Central memory CD4-positive, alpha-beta T cell (primary cell): ENCODE results near the gene FUCA1.
"Not testable (repeated sequence)": the region's sequence is repeated elsewhere in the genome, so short reads cannot be mapped to it uniquely, and the experiment has no call there.

ENCODE experiments used
- DNase-seq: peaks from one replicate; pipeline ENCODE4 v3.0.0; 2022

FUCA1 gene

GRCh38 chr1:23834156-23834555 lies 33.9 kb downstream of the FUCA1 start:
- DNase-seq, result not testable (repeated sequence)

GRCh38 chr1:23827717-23828116 lies 40.4 kb downstream of the FUCA1 start:
- DNase-seq, result no peak

- not testable (repeated sequence) for DNase-seq
Observed at GRCh38 chr1:23826590-23826989, 41.5 kb downstream of the FUCA1 start.

- DNase-seq, result no peak
Observed at GRCh38 chr1:23825762-23826522, 42.1 kb downstream of the FUCA1 start.

- DNase-seq, result peak; percentile 81
Observed at GRCh38 chr1:23825076-23825761, 42.9 kb downstream of the FUCA1 start, which contains the start of gene HMGCL. HMGCL (minus strand) TSS chr1:23825429; CDS start chr1:23825415, 14 bp downstream.

- DNase-seq, result no peak
Observed at GRCh38 chr1:23824711-23825075, 43.4 kb downstream of the FUCA1 start.

GRCh38 chr1:23823767-23824166 lies 44.3 kb downstream of the FUCA1 start:
- no peak for DNase-seq

- DNase-seq, result no peak
Observed at GRCh38 chr1:23817633-23818032, 50.5 kb downstream of the FUCA1 start.

GRCh38 chr1:23816906-23817305 lies 51.2 kb downstream of the FUCA1 start:
- no peak for DNase-seq

- no peak for DNase-seq
Observed at GRCh38 chr1:23816361-23816760, 51.7 kb downstream of the FUCA1 start.

- DNase-seq, result no peak
Observed at GRCh38 chr1:23814016-23814415, 54.1 kb downstream of the FUCA1 start.

- DNase-seq, result peak; percentile 38
Observed at GRCh38 chr1:23810818-23811540, 57.1 kb downstream of the FUCA1 start.

GRCh38 chr1:23809751-23810171 lies 58.3 kb downstream of the FUCA1 start:
- peak; percentile 79 for DNase-seq

- DNase-seq, result no peak
Observed at GRCh38 chr1:23807453-23807852, 60.6 kb downstream of the FUCA1 start.

- DNase-seq, result no peak
Observed at GRCh38 chr1:23806280-23806679, 61.8 kb downstream of the FUCA1 start.

- no peak for DNase-seq
Observed at GRCh38 chr1:23805025-23805424, 63.1 kb downstream of the FUCA1 start.

GRCh38 chr1:23804183-23804835 lies 63.8 kb downstream of the FUCA1 start:
- no peak for DNase-seq

GRCh38 chr1:23803674-23804073 lies 64.4 kb downstream of the FUCA1 start:
- no peak for DNase-seq

GRCh38 chr1:23802809-23803342 lies 65.2 kb downstream of the FUCA1 start:
- not testable (repeated sequence) for DNase-seq

- DNase-seq, result no peak
Observed at GRCh38 chr1:23801876-23802275, 66.2 kb downstream of the FUCA1 start.

- DNase-seq, result no peak
Observed at GRCh38 chr1:23801338-23801748, 66.7 kb downstream of the FUCA1 start.
